H1 (cell line): ENCODE results near the gene SORBS1. TPM values are rescaled to one million over a fixed set of nuclear protein-coding genes. Genes with fewer than 3 reads are reported as not detected.

ENCODE experiments used
- CTCF ChIA-PET: fragments of 300-600 bp; sonication (Branson Sonifier 250); formaldehyde crosslinking; loops from one replicate; lab custom pipeline; 2021; ENCODE audit not compliant: partially characterized antibody; lab: Charles Lee
- POLR2A ChIA-PET: fragments of 300-600 bp; sonication (Branson Sonifier 250); formaldehyde crosslinking; loops from one replicate; lab custom pipeline; 2021; ENCODE audit warnings: inconsistent platforms; ENCODE audit not compliant: partially characterized antibody; lab: Charles Lee
- DNase-seq, 2 experiments: peaks; one replicate each; pipeline versions ENCODE4 v3.0.0 to v3.0.0-alpha.2; 2010 to 2022; ENCODE audit warnings: low spot score in 2 of 2, low read depth in 1 of 2, mixed read lengths in 1 of 2
- FAIRE-seq: peaks from 2 replicates; lab custom pipeline; 2011; peaks lifted over from hg19 to GRCh38; lab: Jason Lieb, UNC
- H2AFZ ChIP-seq: 2 replicates; pipeline ENCODE4 v1.8.1; 2012; ENCODE audit warnings: low read length, inconsistent platforms
- H2AK5ac ChIP-seq: 2 replicates; pipeline ENCODE4 v1.6.1; 2013; ENCODE audit warnings: low read depth, low read length
- H2BK120ac ChIP-seq: replicated peaks from 2 replicates; pipeline ENCODE3; 2013; ENCODE audit warnings: low read depth, low read length, inconsistent platforms
- H2BK12ac ChIP-seq: 2 replicates; pipeline ENCODE4 v1.6.1; 2013; ENCODE audit warnings: low read depth, low read length
- H2BK15ac ChIP-seq: 2 replicates; pipeline ENCODE4 v1.6.1; 2013; ENCODE audit warnings: low read length
- H2BK20ac ChIP-seq: 2 replicates; pipeline ENCODE4 v1.6.1; 2013; ENCODE audit warnings: low read length
- H2BK5ac ChIP-seq: 2 replicates; pipeline ENCODE4 v1.6.1; 2013; ENCODE audit warnings: low read depth, low read length
- H3K14ac ChIP-seq: 2 replicates; pipeline ENCODE4 v1.6.1; 2013; ENCODE audit warnings: inconsistent platforms; ENCODE audit not compliant: insufficient read length
- H3K18ac ChIP-seq: 2 replicates; pipeline ENCODE4 v1.6.1; 2013; ENCODE audit warnings: low read length; ENCODE audit errors: extremely low read depth
- H3K23ac ChIP-seq: 2 replicates; pipeline ENCODE4 v1.6.1; 2013; ENCODE audit warnings: inconsistent platforms; ENCODE audit not compliant: insufficient read length
- H3K23me2 ChIP-seq: 2 replicates; pipeline ENCODE4 v1.6.1; 2013; ENCODE audit warnings: low read depth, low read length
- H3K27ac ChIP-seq: 2 replicates; pipeline ENCODE4 v1.6.1; 2011; ENCODE audit warnings: low read depth, low read length, inconsistent platforms
- H3K27me3 ChIP-seq, 4 experiments: replicated peaks in 1 of 4; 1 replicate in 1 of 4; 2 replicates in 3 of 4; pipeline versions ENCODE4 v1.6.1 to v1.8.1; 2011 to 2013; ENCODE audit warnings: low read length in 3 of 4, mild to moderate bottlenecking in 3 of 4, inconsistent platforms in 2 of 4, mixed read lengths in 2 of 4, moderate library complexity in 1 of 4; ENCODE audit not compliant: control insufficient read depth in 3 of 4, insufficient read depth in 3 of 4; ENCODE audit errors: extremely low read depth in 1 of 4
- H3K36me3 ChIP-seq, 4 experiments: 2 replicates each; pipeline versions ENCODE4 v1.6.1 to v1.8.1; 2011 to 2013; ENCODE audit warnings: mild to moderate bottlenecking in 4 of 4, low read length in 3 of 4, moderate library complexity in 2 of 4, control low read depth in 1 of 4, inconsistent platforms in 1 of 4; ENCODE audit not compliant: insufficient read depth in 4 of 4, control insufficient read depth in 2 of 4
- H3K4ac ChIP-seq: replicated peaks from 2 replicates; pipeline ENCODE3; 2013; ENCODE audit warnings: low read length, low read depth, mixed read lengths, inconsistent platforms; ENCODE audit not compliant: insufficient read length
- H3K4me1 ChIP-seq, 4 experiments: replicated peaks in 1 of 4; 1 replicate in 1 of 4; 2 replicates in 3 of 4; pipeline versions ENCODE4 v1.6.1 to v1.8.1; 2011 to 2013; ENCODE audit warnings: low read length in 3 of 4, inconsistent platforms in 2 of 4, mixed read lengths in 1 of 4; ENCODE audit not compliant: insufficient read depth in 4 of 4, control insufficient read depth in 3 of 4
- H3K4me2 ChIP-seq, 2 experiments: 2 replicates each; pipeline versions ENCODE4 v1.6.1 to v1.8.1; 2011 to 2013; ENCODE audit warnings: low read depth in 2 of 2, low read length in 2 of 2, control low read depth in 1 of 2, inconsistent platforms in 1 of 2, mild to moderate bottlenecking in 1 of 2; ENCODE audit not compliant: insufficient read depth in 1 of 2
- H3K4me3 ChIP-seq, 4 experiments: fragments of 200-600, 300-600 bp in 1 of 4; sonication (generic), shearing (Covaris generic), sonication (Bioruptor Twin) in 1 of 4; 2 replicates each; pipeline versions ENCODE4 v1.5.1 to v1.8.1; 2011 to 2016; ENCODE audit warnings: low read length in 4 of 4, low read depth in 3 of 4, control low read depth in 2 of 4, inconsistent platforms in 2 of 4, mild to moderate bottlenecking in 2 of 4, mixed read lengths in 1 of 4, moderate library complexity in 1 of 4; ENCODE audit not compliant: insufficient read depth in 2 of 4; ENCODE audit errors: extremely low read depth in 1 of 4
- H3K56ac ChIP-seq: replicated peaks from 2 replicates; pipeline ENCODE3; 2013; ENCODE audit warnings: low read depth, mild to moderate bottlenecking, mixed read lengths, low read length, inconsistent platforms; ENCODE audit not compliant: insufficient read length
- H3K79me1 ChIP-seq: 2 replicates; pipeline ENCODE4 v1.6.1; 2013; ENCODE audit warnings: low read depth, low read length, control low read depth
- H3K79me2 ChIP-seq, 2 experiments: 2 replicates each; pipeline versions ENCODE4 v1.6.1 to v1.8.1; 2012 to 2013; ENCODE audit warnings: low read length in 2 of 2, mild to moderate bottlenecking in 2 of 2, inconsistent platforms in 1 of 2; ENCODE audit not compliant: insufficient read depth in 2 of 2, control insufficient read depth in 1 of 2
- H3K9ac ChIP-seq, 4 experiments: replicated peaks in 1 of 4; 1 replicate in 1 of 4; 2 replicates in 3 of 4; pipeline versions ENCODE4 v1.6.1 to v1.8.1; 2011 to 2013; ENCODE audit warnings: low read depth in 3 of 4, low read length in 3 of 4, control low read depth in 2 of 4, mild to moderate bottlenecking in 2 of 4, moderate library complexity in 2 of 4, inconsistent platforms in 1 of 4; ENCODE audit errors: extremely low read depth in 1 of 4
- H3K9me3 ChIP-seq, 2 experiments: 2 replicates each; pipeline versions ENCODE4 v1.6.1 to v1.8.1; 2012 to 2013; ENCODE audit warnings: mild to moderate bottlenecking in 2 of 2, moderate library complexity in 2 of 2, control low read depth in 1 of 2, inconsistent platforms in 1 of 2, low read depth in 1 of 2, low read length in 1 of 2, mixed read lengths in 1 of 2; ENCODE audit not compliant: insufficient read depth in 2 of 2
- H4K20me1 ChIP-seq, 2 experiments: replicated peaks in 1 of 2; 2 replicates each; pipeline versions ENCODE3 to v1.8.1; 2011 to 2013; ENCODE audit warnings: inconsistent platforms in 2 of 2, low read length in 2 of 2, mild to moderate bottlenecking in 1 of 2; ENCODE audit not compliant: insufficient read depth in 2 of 2, control insufficient read depth in 1 of 2
- H4K5ac ChIP-seq: 2 replicates; pipeline ENCODE4 v1.6.1; 2013; ENCODE audit warnings: low read length, low read depth, mixed read lengths, inconsistent platforms; ENCODE audit not compliant: insufficient read length
- H4K8ac ChIP-seq: 2 replicates; pipeline ENCODE4 v1.8.0; 2013; ENCODE audit warnings: mild to moderate bottlenecking, moderate library complexity, low read length, inconsistent platforms; ENCODE audit not compliant: insufficient read depth; ENCODE audit errors: extremely low read depth
- H4K91ac ChIP-seq: replicated peaks from 2 replicates; pipeline ENCODE3; 2013; ENCODE audit warnings: low read length, mixed read lengths, inconsistent platforms; ENCODE audit not compliant: insufficient read length
- CTBP2 ChIP-seq: IDR thresholded peaks from 2 replicates; pipeline ENCODE4 v1.7.0; 2011; ENCODE audit warnings: borderline replicate concordance, mild to moderate bottlenecking, moderate library complexity, mixed read lengths, low read length; ENCODE audit not compliant: insufficient read depth, insufficient read length
- POLR2AphosphoS5 ChIP-seq: IDR thresholded peaks from 2 replicates; pipeline ENCODE4 v1.6.1; 2011; ENCODE audit warnings: low read depth, low read length
- WGBS, 2 experiments: shearing (Covaris generic) in 1 of 2; methylation state at CpG; one replicate each; pipeline versions ENCODE4 v1.1.6 to v1.1.7; 2013 to 2015; ENCODE audit warnings: low lambda C conversion rate in 2 of 2, mixed read lengths in 2 of 2, inconsistent platforms in 1 of 2, low coverage in 1 of 2, missing lambda C conversion rate in 1 of 2; ENCODE audit not compliant: insufficient replicate concordance in 2 of 2, insufficient coverage in 1 of 2, insufficient read length in 1 of 2; ENCODE audit errors: extremely low coverage in 1 of 2, missing lambda C conversion rate in 1 of 2; 5-methylcytosine and 5-hydroxymethylcytosine counted together
- polyA plus RNA-seq, 7 experiments: library from polyadenylated mRNA; depleted of rRNA in 3 of 7; stranded (reverse) in 5 of 7; unstranded in 2 of 7; fragments of >200 nt in 5 of 7; fragments of 200-250 nt in 2 of 7; gene quantifications; 1 replicate in 5 of 7; 2 replicates in 1 of 7; 4 replicates in 1 of 7; pipeline versions ENCODE4 v1.2.1 to v1.2.3, GENCODE V29; 2011 to 2013; ENCODE audit warnings: missing spikeins in 2 of 7, mixed read lengths in 2 of 7
- total RNA-seq: library from RNA; stranded (reverse); fragmentation: NEBNext Ultra II Directional; extraction: Animal tissue kit (Norgen Biotek cat#: 25700); gene quantifications from 2 replicates; pipeline ENCODE4 v1.2.1, GENCODE V29; 2021
- TF ChIP-seq, protein P1 (sequence below), 3 experiments: IDR thresholded peaks; 1 replicate in 2 of 3; 2 replicates in 1 of 3; pipeline versions ENCODE4 v1.5.1 to v1.6.1; 2011; ENCODE audit warnings: low read length in 3 of 3, mild to moderate bottlenecking in 3 of 3, inconsistent platforms in 2 of 3, low read depth in 1 of 3, moderate library complexity in 1 of 3; ENCODE audit not compliant: insufficient read depth in 1 of 3; ENCODE audit errors: control extremely low read depth in 1 of 3

Gene SORBS1
- total and polyA plus RNA-seq, 2 of the 8 experiments (the other 6 are each of a cell fraction or from before 2014, with no cell fraction given): 16.0 to 35.0 TPM

DNA sequence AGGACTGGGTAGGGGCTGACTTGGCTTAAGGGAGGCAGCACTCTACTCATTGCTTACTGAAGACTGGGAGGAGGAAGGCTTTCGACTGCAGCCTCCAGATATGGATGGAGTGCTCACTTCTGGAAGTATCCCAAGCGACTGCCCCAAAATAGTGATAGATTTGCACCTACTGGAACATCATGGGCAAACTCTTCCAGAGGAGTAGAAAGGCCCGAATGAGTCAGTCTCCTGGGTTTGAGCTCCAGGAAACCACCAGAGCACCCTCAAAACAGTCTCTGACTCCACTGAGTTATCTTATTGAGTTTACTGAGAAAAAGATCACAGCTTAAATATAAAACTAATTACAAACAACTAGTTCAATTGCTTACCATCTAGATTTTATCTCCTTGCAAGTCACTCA lies 233.2 kb downstream of the SORBS1 start:
- Histone ChIP-seq H3K36me3 (no peaks in the 10 kb centered on the region; a peak in 2 of 8 replicates), H4K5ac (no peak overlapping the region), H4K8ac (no peak overlapping the region), H2BK20ac (no peak overlapping the region), H2AK5ac (no peak overlapping the region), H3K79me2 (no peaks in the 10 kb centered on the region), H3K79me1 (no peaks in the 10 kb centered on the region), H3K4me2 (no peak overlapping the region), H2BK120ac (no peak overlapping the region), H2AFZ (no peak overlapping the region), H3K14ac (no peak overlapping the region), H3K23ac (no peak overlapping the region), H3K4me3 (no peak overlapping the region), H4K91ac (no peak overlapping the region), H2BK5ac (no peak overlapping the region), H3K27me3 (no peaks in the 10 kb centered on the region), H2BK15ac (no peak overlapping the region), H3K9ac (no peak overlapping the region), H3K9me3 (no peaks in the 10 kb centered on the region), H4K20me1 (no peaks in the 10 kb centered on the region), H3K4me1 (peaks cover 0 to 4% (median 0%) of the 10 kb centered on the region in 4 experiments; a peak in 1 of 7 replicates), H3K4ac (no peak overlapping the region), H2BK12ac (no peak overlapping the region), H3K23me2 (no peaks in the 10 kb centered on the region), H3K56ac (no peak overlapping the region), H3K27ac (no peak overlapping the region), H3K18ac (no peak overlapping the region)
- FAIRE-seq (no peak), DNase-seq (no peak)
- ChIA-PET CTCF (interaction anchor here (1.0 to 1.7 kb wide), 3 partner anchors 13 to 79 kb away, joined by 3 to 5 read pairs (median 3); no protein-coding TSS in a partner anchor), POLR2A (interaction anchor here (0.6 kb wide), 1 partner anchor 977 kb away, joined by 3 read pairs; no protein-coding TSS in a partner anchor)
- no peak for TF ChIP-seq POLR2AphosphoS5
- TF ChIP-seq, protein P1, sequence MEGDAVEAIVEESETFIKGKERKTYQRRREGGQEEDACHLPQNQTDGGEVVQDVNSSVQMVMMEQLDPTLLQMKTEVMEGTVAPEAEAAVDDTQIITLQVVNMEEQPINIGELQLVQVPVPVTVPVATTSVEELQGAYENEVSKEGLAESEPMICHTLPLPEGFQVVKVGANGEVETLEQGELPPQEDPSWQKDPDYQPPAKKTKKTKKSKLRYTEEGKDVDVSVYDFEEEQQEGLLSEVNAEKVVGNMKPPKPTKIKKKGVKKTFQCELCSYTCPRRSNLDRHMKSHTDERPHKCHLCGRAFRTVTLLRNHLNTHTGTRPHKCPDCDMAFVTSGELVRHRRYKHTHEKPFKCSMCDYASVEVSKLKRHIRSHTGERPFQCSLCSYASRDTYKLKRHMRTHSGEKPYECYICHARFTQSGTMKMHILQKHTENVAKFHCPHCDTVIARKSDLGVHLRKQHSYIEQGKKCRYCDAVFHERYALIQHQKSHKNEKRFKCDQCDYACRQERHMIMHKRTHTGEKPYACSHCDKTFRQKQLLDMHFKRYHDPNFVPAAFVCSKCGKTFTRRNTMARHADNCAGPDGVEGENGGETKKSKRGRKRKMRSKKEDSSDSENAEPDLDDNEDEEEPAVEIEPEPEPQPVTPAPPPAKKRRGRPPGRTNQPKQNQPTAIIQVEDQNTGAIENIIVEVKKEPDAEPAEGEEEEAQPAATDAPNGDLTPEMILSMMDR (IDR thresholded peaks at IDR 0.05; ENCODE audit: control extremely low read depth in 1 of 3, insufficient read depth in 1 of 3, low read depth in 1 of 3, low read length in 3 of 3): no peak
- TF ChIP-seq CTBP2: no peak
- WGBS, 2 experiments: 95% methylated on average over 3 of the region's 3 CpGs; no CpG with 5 or more reads in 1 of the 2 experiments
